SU-DHL-6 (cell line): ENCODE measurements around the gene PROX1.

Experiments used
- CTCF ChIP-seq: fragments of 200-600 bp; sonication (generic); IDR thresholded peaks from one replicate; pipeline ENCODE4 v1.5.1; 2017; ENCODE audit warnings: antibody characterized with exemption, mild to moderate bottlenecking, low read length, moderate library complexity; ENCODE audit not compliant: insufficient read depth, poor library complexity, severe bottlenecking
- EZH2phosphoT487 ChIP-seq: fragments of 200-600 bp; sonication (generic), shearing (Covaris generic); conservative IDR thresholded peaks from 2 replicates; pipeline ENCODE4 v1.6.1; 2018; ENCODE audit warnings: mild to moderate bottlenecking, antibody characterized with exemption, low read length, moderate library complexity, mixed read lengths

DNA sequence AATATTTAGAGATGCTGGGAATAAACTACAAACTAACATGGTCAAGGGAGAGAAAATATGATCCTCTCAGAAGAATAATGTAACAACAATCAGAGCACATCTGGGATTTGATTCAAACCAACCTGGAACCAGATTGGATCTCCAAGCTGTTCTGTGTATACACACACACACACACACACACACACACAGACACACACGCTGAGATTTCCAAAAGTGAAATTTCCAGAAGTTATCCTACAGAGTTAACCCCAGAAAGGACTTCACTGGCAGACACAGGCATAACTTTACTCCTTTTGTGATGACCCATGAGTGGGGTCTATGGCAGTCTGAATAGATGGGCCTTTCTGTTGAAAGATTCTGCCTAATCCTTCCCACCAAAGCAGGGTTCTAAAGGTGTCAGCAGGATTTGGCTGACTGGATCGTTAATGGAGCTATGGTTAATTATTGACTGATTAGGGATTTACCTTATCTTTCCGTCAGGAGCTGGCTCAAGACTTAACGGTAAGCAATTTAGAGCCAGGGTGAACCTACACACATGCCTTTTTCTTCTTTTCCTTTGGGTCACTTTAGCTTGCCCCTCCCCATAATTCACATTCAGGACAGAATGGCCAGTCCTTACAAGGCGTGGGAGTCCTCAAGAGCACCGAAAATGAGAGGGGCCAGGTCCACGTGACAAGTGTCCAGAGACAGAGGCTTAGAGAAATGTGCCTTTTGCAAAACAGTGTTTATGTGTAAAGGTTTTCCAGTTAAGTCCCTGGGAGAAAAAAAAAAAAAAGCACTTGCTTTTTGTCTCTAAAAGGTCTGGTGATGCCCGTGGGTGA lies 10.9 kb upstream of the PROX1 start:
- TF ChIP-seq EZH2phosphoT487 (no peak), CTCF (no peak)
